Measurements from ENCODE around the gene NR2C2AP. TPM values are rescaled to one million over a fixed set of nuclear protein-coding genes. Genes with fewer than 3 reads are reported as not detected.
"Not testable (repeated sequence)": the region's sequence is repeated elsewhere in the genome, so short reads cannot be mapped to it uniquely, and the experiment has no call there.

NR2C2AP gene
- total RNA-seq, 1 experiment from 2014 or later: 25.7 TPM

DNA sequence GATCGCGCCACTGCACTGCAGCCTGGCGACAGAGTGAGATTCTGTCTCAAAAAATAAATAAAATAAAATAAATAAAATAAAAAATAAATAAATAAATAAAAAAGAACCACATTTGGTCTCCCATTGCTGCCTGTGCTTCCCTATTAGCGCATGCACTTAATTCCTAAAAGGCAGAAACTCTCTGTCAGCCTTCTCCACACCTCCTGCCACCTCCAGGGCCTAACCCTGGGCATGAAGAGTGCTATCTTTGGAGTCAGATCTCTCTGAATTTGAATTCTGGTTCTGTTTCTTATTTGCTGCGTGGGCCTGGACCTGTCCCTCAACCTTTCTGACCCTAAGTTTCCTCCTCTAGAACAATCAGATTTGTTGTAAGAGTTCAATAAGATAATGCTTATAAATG lies 19.8 kb upstream of the NR2C2AP start:
- POLR2A ChIA-PET (ENCODE audit: unreplicated experiment): no interaction called here
- Histone ChIP-seq H3K9me3 (ENCODE audit: insufficient read depth, low read depth) (no peaks in the 10 kb centered on the region), H3K79me2 (ENCODE audit: low read depth) (no peaks in the 10 kb centered on the region), H3K36me3 (ENCODE audit: low read depth) (no peaks in the 10 kb centered on the region), H4K20me1 (ENCODE audit: insufficient read depth) (no peaks in the 10 kb centered on the region), H3K9me2 (ENCODE audit: insufficient read depth) (no peaks in the 10 kb centered on the region), H3K27me3 (ENCODE audit: insufficient read depth, low read depth) (peaks cover 77% of the 10 kb centered on the region), H3K4me2 (no peak overlapping the region), H3F3A (ENCODE audit: insufficient read depth, low read depth) (no peaks in the 10 kb centered on the region), H3K4me1 (replicated peaks; ENCODE audit: insufficient read depth) (no peaks in the 10 kb centered on the region), H3K27ac (no peak overlapping the region), H2AFZ (no peak overlapping the region), H3K4me3 (no peak overlapping the region)
- intact Hi-C loops (cut with micrococcal nuclease; ENCODE audit: unreplicated experiment): no loop called here
- DNase-seq: no peak
- no peak for TF ChIP-seq EZH2 (IDR thresholded peaks at IDR 0.05; ENCODE audit: low read depth)
- TF ChIP-seq, protein P1, sequence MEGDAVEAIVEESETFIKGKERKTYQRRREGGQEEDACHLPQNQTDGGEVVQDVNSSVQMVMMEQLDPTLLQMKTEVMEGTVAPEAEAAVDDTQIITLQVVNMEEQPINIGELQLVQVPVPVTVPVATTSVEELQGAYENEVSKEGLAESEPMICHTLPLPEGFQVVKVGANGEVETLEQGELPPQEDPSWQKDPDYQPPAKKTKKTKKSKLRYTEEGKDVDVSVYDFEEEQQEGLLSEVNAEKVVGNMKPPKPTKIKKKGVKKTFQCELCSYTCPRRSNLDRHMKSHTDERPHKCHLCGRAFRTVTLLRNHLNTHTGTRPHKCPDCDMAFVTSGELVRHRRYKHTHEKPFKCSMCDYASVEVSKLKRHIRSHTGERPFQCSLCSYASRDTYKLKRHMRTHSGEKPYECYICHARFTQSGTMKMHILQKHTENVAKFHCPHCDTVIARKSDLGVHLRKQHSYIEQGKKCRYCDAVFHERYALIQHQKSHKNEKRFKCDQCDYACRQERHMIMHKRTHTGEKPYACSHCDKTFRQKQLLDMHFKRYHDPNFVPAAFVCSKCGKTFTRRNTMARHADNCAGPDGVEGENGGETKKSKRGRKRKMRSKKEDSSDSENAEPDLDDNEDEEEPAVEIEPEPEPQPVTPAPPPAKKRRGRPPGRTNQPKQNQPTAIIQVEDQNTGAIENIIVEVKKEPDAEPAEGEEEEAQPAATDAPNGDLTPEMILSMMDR (conservative IDR thresholded peaks at IDR 0.05): no peak
- CTCF ChIA-PET: no interaction called here
- no TSS peak for BruUV-seq (replicated peaks)

DNA sequence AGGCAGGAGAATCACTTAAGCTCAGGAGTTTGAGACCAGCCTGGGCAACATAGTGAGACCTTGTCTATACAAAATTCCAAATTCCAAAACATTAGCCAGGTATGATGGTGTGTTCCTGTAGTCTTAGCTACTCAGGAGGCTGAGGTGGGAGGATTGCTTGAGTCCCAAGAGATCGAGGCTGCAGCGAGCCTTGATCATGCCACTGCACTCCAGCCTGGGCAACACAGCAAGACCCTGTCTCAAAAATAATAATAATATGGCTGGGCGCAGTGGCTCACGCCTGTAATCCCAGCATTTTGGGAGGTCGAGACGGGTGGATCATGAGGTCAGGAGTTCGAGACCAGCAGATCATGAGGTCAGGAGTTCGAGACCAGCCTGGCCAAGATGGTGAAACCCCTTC lies 17.8 kb upstream of the NR2C2AP start:
- CTCF ChIA-PET: interaction anchor here (0.7 kb wide), 1 partner anchor 335 kb away, joined by 3 read pairs; no protein-coding TSS in a partner anchor
- H2AFZ ChIP-seq; H3K4me1 ChIP-seq (replicated peaks; ENCODE audit: insufficient read depth); intact Hi-C loops (cut with micrococcal nuclease; ENCODE audit: unreplicated experiment); H3K4me3 ChIP-seq; H3K27ac ChIP-seq; H3K36me3 ChIP-seq (ENCODE audit: low read depth); H3K9me2 ChIP-seq (ENCODE audit: insufficient read depth); H3F3A ChIP-seq (ENCODE audit: insufficient read depth, low read depth); BruUV-seq (replicated peaks); H3K79me2 ChIP-seq (ENCODE audit: low read depth); H3K9me3 ChIP-seq (ENCODE audit: insufficient read depth, low read depth); H4K20me1 ChIP-seq (ENCODE audit: insufficient read depth); POLR2A ChIA-PET (ENCODE audit: unreplicated experiment); H3K4me2 ChIP-seq; DNase-seq: not testable (repeated sequence)
- peaks cover 72% of the 10 kb centered on the region for H3K27me3 ChIP-seq (ENCODE audit: insufficient read depth, low read depth)

DNA sequence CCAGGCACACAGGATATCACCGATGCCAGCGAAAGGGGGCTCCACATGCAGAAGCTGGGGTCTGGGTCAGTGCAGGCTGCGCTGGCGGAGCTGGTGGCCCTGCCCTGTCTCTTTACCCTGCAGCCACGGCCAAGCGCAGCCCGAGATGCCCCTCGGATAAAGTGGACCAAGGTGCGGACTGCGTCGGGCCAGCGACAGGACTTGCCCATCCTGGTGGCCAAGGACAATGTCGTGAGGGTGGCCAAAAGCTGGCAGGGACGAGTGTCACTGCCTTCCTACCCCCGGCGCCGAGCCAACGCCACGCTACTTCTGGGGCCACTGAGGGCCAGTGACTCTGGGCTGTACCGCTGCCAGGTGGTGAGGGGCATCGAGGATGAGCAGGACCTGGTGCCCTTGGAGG lies 15.7 kb upstream of the NR2C2AP start:
- CTCF ChIA-PET: no interaction called here

More for the DNA sequence above, 15.7 kb upstream of the NR2C2AP start:
- Histone ChIP-seq H3K4me3 (no peak overlapping the region), H4K20me1 (ENCODE audit: insufficient read depth) (no peaks in the 10 kb centered on the region; the same call in 1 of the 2 replicates), H2AFZ (no peak overlapping the region), H3K4me1 (replicated peaks; ENCODE audit: insufficient read depth) (no peaks in the 10 kb centered on the region), H3K4me2 (no peak overlapping the region), H3K36me3 (ENCODE audit: low read depth) (no peaks in the 10 kb centered on the region), H3K27ac (no peak overlapping the region), H3K27me3 (ENCODE audit: insufficient read depth, low read depth) (peaks cover 66% of the 10 kb centered on the region), H3K79me2 (ENCODE audit: low read depth) (no peaks in the 10 kb centered on the region), H3K9me2 (ENCODE audit: insufficient read depth) (no peaks in the 10 kb centered on the region), H3F3A (ENCODE audit: insufficient read depth, low read depth) (no peaks in the 10 kb centered on the region; the same call in 1 of the 2 replicates), H3K9me3 (ENCODE audit: insufficient read depth, low read depth) (no peaks in the 10 kb centered on the region)
- TF ChIP-seq, protein P1 (conservative IDR thresholded peaks at IDR 0.05): no peak
- TF ChIP-seq EZH2 (IDR thresholded peaks at IDR 0.05; ENCODE audit: low read depth): no peak
- POLR2A ChIA-PET (ENCODE audit: unreplicated experiment): no interaction called here
- intact Hi-C loops (cut with micrococcal nuclease; ENCODE audit: unreplicated experiment): no loop called here
- BruUV-seq (replicated peaks): no TSS peak
- no peak for DNase-seq

Measured in PC-9 (cell line).